H1 (cell line): ENCODE results near the gene OR2K2. TPM values are rescaled to one million over a fixed set of nuclear protein-coding genes. Genes with fewer than 3 reads are reported as not detected.
"Not testable (repeated sequence)": the region's sequence is repeated elsewhere in the genome, so short reads cannot be mapped to it uniquely, and the experiment has no call there.

Source experiments
- CTCF ChIA-PET: fragments of 300-600 bp; sonication (Branson Sonifier 250); formaldehyde crosslinking; loops from one replicate; lab custom pipeline; 2021; ENCODE audit not compliant: partially characterized antibody; lab: Charles Lee
- POLR2A ChIA-PET: fragments of 300-600 bp; sonication (Branson Sonifier 250); formaldehyde crosslinking; loops from one replicate; lab custom pipeline; 2021; ENCODE audit warnings: inconsistent platforms; ENCODE audit not compliant: partially characterized antibody; lab: Charles Lee
- DNase-seq, 2 experiments: peaks; one replicate each; pipeline versions ENCODE4 v3.0.0 to v3.0.0-alpha.2; 2010 to 2022; ENCODE audit warnings: low spot score in 2 of 2, low read depth in 1 of 2, mixed read lengths in 1 of 2
- FAIRE-seq: peaks from 2 replicates; lab custom pipeline; 2011; peaks lifted over from hg19 to GRCh38; lab: Jason Lieb, UNC
- H2AFZ ChIP-seq: 2 replicates; pipeline ENCODE4 v1.8.1; 2012; ENCODE audit warnings: low read length, inconsistent platforms
- H2AK5ac ChIP-seq: 2 replicates; pipeline ENCODE4 v1.6.1; 2013; ENCODE audit warnings: low read depth, low read length
- H2BK120ac ChIP-seq: replicated peaks from 2 replicates; pipeline ENCODE3; 2013; ENCODE audit warnings: low read depth, low read length, inconsistent platforms
- H2BK12ac ChIP-seq: 2 replicates; pipeline ENCODE4 v1.6.1; 2013; ENCODE audit warnings: low read depth, low read length
- H2BK15ac ChIP-seq: 2 replicates; pipeline ENCODE4 v1.6.1; 2013; ENCODE audit warnings: low read length
- H2BK20ac ChIP-seq: 2 replicates; pipeline ENCODE4 v1.6.1; 2013; ENCODE audit warnings: low read length
- H2BK5ac ChIP-seq: 2 replicates; pipeline ENCODE4 v1.6.1; 2013; ENCODE audit warnings: low read depth, low read length
- H3K14ac ChIP-seq: 2 replicates; pipeline ENCODE4 v1.6.1; 2013; ENCODE audit warnings: inconsistent platforms; ENCODE audit not compliant: insufficient read length
- H3K18ac ChIP-seq: 2 replicates; pipeline ENCODE4 v1.6.1; 2013; ENCODE audit warnings: low read length; ENCODE audit errors: extremely low read depth
- H3K23ac ChIP-seq: 2 replicates; pipeline ENCODE4 v1.6.1; 2013; ENCODE audit warnings: inconsistent platforms; ENCODE audit not compliant: insufficient read length
- H3K23me2 ChIP-seq: 2 replicates; pipeline ENCODE4 v1.6.1; 2013; ENCODE audit warnings: low read depth, low read length
- H3K27ac ChIP-seq: 2 replicates; pipeline ENCODE4 v1.6.1; 2011; ENCODE audit warnings: low read depth, low read length, inconsistent platforms
- H3K27me3 ChIP-seq, 4 experiments: replicated peaks in 1 of 4; 1 replicate in 1 of 4; 2 replicates in 3 of 4; pipeline versions ENCODE4 v1.6.1 to v1.8.1; 2011 to 2013; ENCODE audit warnings: low read length in 3 of 4, mild to moderate bottlenecking in 3 of 4, inconsistent platforms in 2 of 4, mixed read lengths in 2 of 4, moderate library complexity in 1 of 4; ENCODE audit not compliant: control insufficient read depth in 3 of 4, insufficient read depth in 3 of 4; ENCODE audit errors: extremely low read depth in 1 of 4
- H3K36me3 ChIP-seq, 4 experiments: 2 replicates each; pipeline versions ENCODE4 v1.6.1 to v1.8.1; 2011 to 2013; ENCODE audit warnings: mild to moderate bottlenecking in 4 of 4, low read length in 3 of 4, moderate library complexity in 2 of 4, control low read depth in 1 of 4, inconsistent platforms in 1 of 4; ENCODE audit not compliant: insufficient read depth in 4 of 4, control insufficient read depth in 2 of 4
- H3K4ac ChIP-seq: replicated peaks from 2 replicates; pipeline ENCODE3; 2013; ENCODE audit warnings: low read length, low read depth, mixed read lengths, inconsistent platforms; ENCODE audit not compliant: insufficient read length
- H3K4me1 ChIP-seq, 4 experiments: replicated peaks in 1 of 4; 1 replicate in 1 of 4; 2 replicates in 3 of 4; pipeline versions ENCODE4 v1.6.1 to v1.8.1; 2011 to 2013; ENCODE audit warnings: low read length in 3 of 4, inconsistent platforms in 2 of 4, mixed read lengths in 1 of 4; ENCODE audit not compliant: insufficient read depth in 4 of 4, control insufficient read depth in 3 of 4
- H3K4me2 ChIP-seq, 2 experiments: 2 replicates each; pipeline versions ENCODE4 v1.6.1 to v1.8.1; 2011 to 2013; ENCODE audit warnings: low read depth in 2 of 2, low read length in 2 of 2, control low read depth in 1 of 2, inconsistent platforms in 1 of 2, mild to moderate bottlenecking in 1 of 2; ENCODE audit not compliant: insufficient read depth in 1 of 2
- H3K4me3 ChIP-seq, 4 experiments: fragments of 200-600, 300-600 bp in 1 of 4; sonication (generic), shearing (Covaris generic), sonication (Bioruptor Twin) in 1 of 4; 2 replicates each; pipeline versions ENCODE4 v1.5.1 to v1.8.1; 2011 to 2016; ENCODE audit warnings: low read length in 4 of 4, low read depth in 3 of 4, control low read depth in 2 of 4, inconsistent platforms in 2 of 4, mild to moderate bottlenecking in 2 of 4, mixed read lengths in 1 of 4, moderate library complexity in 1 of 4; ENCODE audit not compliant: insufficient read depth in 2 of 4; ENCODE audit errors: extremely low read depth in 1 of 4
- H3K56ac ChIP-seq: replicated peaks from 2 replicates; pipeline ENCODE3; 2013; ENCODE audit warnings: low read depth, mild to moderate bottlenecking, mixed read lengths, low read length, inconsistent platforms; ENCODE audit not compliant: insufficient read length
- H3K79me1 ChIP-seq: 2 replicates; pipeline ENCODE4 v1.6.1; 2013; ENCODE audit warnings: low read depth, low read length, control low read depth
- H3K79me2 ChIP-seq, 2 experiments: 2 replicates each; pipeline versions ENCODE4 v1.6.1 to v1.8.1; 2012 to 2013; ENCODE audit warnings: low read length in 2 of 2, mild to moderate bottlenecking in 2 of 2, inconsistent platforms in 1 of 2; ENCODE audit not compliant: insufficient read depth in 2 of 2, control insufficient read depth in 1 of 2
- H3K9ac ChIP-seq, 4 experiments: replicated peaks in 1 of 4; 1 replicate in 1 of 4; 2 replicates in 3 of 4; pipeline versions ENCODE4 v1.6.1 to v1.8.1; 2011 to 2013; ENCODE audit warnings: low read depth in 3 of 4, low read length in 3 of 4, control low read depth in 2 of 4, mild to moderate bottlenecking in 2 of 4, moderate library complexity in 2 of 4, inconsistent platforms in 1 of 4; ENCODE audit errors: extremely low read depth in 1 of 4
- H3K9me3 ChIP-seq, 2 experiments: 2 replicates each; pipeline versions ENCODE4 v1.6.1 to v1.8.1; 2012 to 2013; ENCODE audit warnings: mild to moderate bottlenecking in 2 of 2, moderate library complexity in 2 of 2, control low read depth in 1 of 2, inconsistent platforms in 1 of 2, low read depth in 1 of 2, low read length in 1 of 2, mixed read lengths in 1 of 2; ENCODE audit not compliant: insufficient read depth in 2 of 2
- H4K20me1 ChIP-seq, 2 experiments: replicated peaks in 1 of 2; 2 replicates each; pipeline versions ENCODE3 to v1.8.1; 2011 to 2013; ENCODE audit warnings: inconsistent platforms in 2 of 2, low read length in 2 of 2, mild to moderate bottlenecking in 1 of 2; ENCODE audit not compliant: insufficient read depth in 2 of 2, control insufficient read depth in 1 of 2
- H4K5ac ChIP-seq: 2 replicates; pipeline ENCODE4 v1.6.1; 2013; ENCODE audit warnings: low read length, low read depth, mixed read lengths, inconsistent platforms; ENCODE audit not compliant: insufficient read length
- H4K8ac ChIP-seq: 2 replicates; pipeline ENCODE4 v1.8.0; 2013; ENCODE audit warnings: mild to moderate bottlenecking, moderate library complexity, low read length, inconsistent platforms; ENCODE audit not compliant: insufficient read depth; ENCODE audit errors: extremely low read depth
- H4K91ac ChIP-seq: replicated peaks from 2 replicates; pipeline ENCODE3; 2013; ENCODE audit warnings: low read length, mixed read lengths, inconsistent platforms; ENCODE audit not compliant: insufficient read length
- WGBS, 2 experiments: shearing (Covaris generic) in 1 of 2; methylation state at CpG; one replicate each; pipeline versions ENCODE4 v1.1.6 to v1.1.7; 2013 to 2015; ENCODE audit warnings: low lambda C conversion rate in 2 of 2, mixed read lengths in 2 of 2, inconsistent platforms in 1 of 2, low coverage in 1 of 2, missing lambda C conversion rate in 1 of 2; ENCODE audit not compliant: insufficient replicate concordance in 2 of 2, insufficient coverage in 1 of 2, insufficient read length in 1 of 2; ENCODE audit errors: extremely low coverage in 1 of 2, missing lambda C conversion rate in 1 of 2; 5-methylcytosine and 5-hydroxymethylcytosine counted together
- polyA plus RNA-seq, 7 experiments: library from polyadenylated mRNA; depleted of rRNA in 3 of 7; stranded (reverse) in 5 of 7; unstranded in 2 of 7; fragments of >200 nt in 5 of 7; fragments of 200-250 nt in 2 of 7; gene quantifications; 1 replicate in 5 of 7; 2 replicates in 1 of 7; 4 replicates in 1 of 7; pipeline versions ENCODE4 v1.2.1 to v1.2.3, GENCODE V29; 2011 to 2013; ENCODE audit warnings: missing spikeins in 2 of 7, mixed read lengths in 2 of 7
- total RNA-seq: library from RNA; stranded (reverse); fragmentation: NEBNext Ultra II Directional; extraction: Animal tissue kit (Norgen Biotek cat#: 25700); gene quantifications from 2 replicates; pipeline ENCODE4 v1.2.1, GENCODE V29; 2021

The OR2K2 gene
- total and polyA plus RNA-seq, 2 of the 8 experiments (the other 6 are each of a cell fraction or from before 2014, with no cell fraction given) = not detected

- CTCF ChIA-PET = interaction anchor here (1.1 kb wide), 1 partner anchor 268 kb away, joined by 3 read pairs; no protein-coding TSS in a partner anchor
- H2BK20ac ChIP-seq, H2BK12ac ChIP-seq, H2AK5ac ChIP-seq, H3K18ac ChIP-seq, FAIRE-seq, H3K23ac ChIP-seq, H3K9me3 ChIP-seq, H3K36me3 ChIP-seq, H3K27ac ChIP-seq, H3K4me3 ChIP-seq, H3K79me2 ChIP-seq, H4K5ac ChIP-seq, H2BK15ac ChIP-seq, POLR2A ChIA-PET, H3K23me2 ChIP-seq, H3K4ac ChIP-seq, H3K79me1 ChIP-seq, H4K20me1 ChIP-seq, H3K4me2 ChIP-seq, H2BK120ac ChIP-seq, H3K14ac ChIP-seq, DNase-seq, H3K9ac ChIP-seq, H2AFZ ChIP-seq, H3K4me1 ChIP-seq, H3K56ac ChIP-seq, H4K91ac ChIP-seq, H4K8ac ChIP-seq, H2BK5ac ChIP-seq, H3K27me3 ChIP-seq: not testable (repeated sequence)
- 86% methylated on average over 3 of the region's 6 CpGs; no CpG with 5 or more reads in 1 of the 2 experiments for WGBS, 2 experiments
These were observed 26.0 kb downstream of the OR2K2 start for GRCh38 chr9:111304000-111304399.
